Stimulated activated CD4-positive, alpha-beta T cell treated with anti-CD3 and anti-CD28 coated beads, TNF-alpha, amount 100 ng/mL, for 48 hours (primary cell): ENCODE results near the gene SLC6A20.

Experiments
- DNase-seq, 3 donors: peaks; one replicate each; pipeline ENCODE4 v3.0.0-alpha.2; 2020; ENCODE audit warnings: low read depth in 3 of 3

Gene SLC6A20

DNA sequence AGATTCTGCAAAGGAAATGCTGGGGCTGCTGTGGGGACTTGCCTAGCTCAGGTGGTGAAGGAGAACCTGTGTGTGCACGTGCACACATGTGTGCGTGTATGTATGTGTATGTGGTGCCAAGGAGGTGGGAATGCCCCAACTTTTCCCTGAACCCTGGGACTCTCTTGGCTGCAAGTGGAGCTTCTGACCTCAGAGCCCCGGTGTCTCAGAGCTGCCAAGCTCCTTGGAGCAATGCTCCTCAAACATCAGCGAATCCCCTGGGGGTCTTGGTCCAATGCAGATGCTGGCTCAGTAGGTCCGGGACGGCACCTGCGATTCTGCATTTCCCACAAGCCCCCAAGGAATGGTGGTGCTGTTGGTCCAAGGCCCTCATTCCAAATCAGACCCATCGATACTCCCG is 5.8 kb upstream of the SLC6A20 start:
- DNase-seq = no peak

DNA sequence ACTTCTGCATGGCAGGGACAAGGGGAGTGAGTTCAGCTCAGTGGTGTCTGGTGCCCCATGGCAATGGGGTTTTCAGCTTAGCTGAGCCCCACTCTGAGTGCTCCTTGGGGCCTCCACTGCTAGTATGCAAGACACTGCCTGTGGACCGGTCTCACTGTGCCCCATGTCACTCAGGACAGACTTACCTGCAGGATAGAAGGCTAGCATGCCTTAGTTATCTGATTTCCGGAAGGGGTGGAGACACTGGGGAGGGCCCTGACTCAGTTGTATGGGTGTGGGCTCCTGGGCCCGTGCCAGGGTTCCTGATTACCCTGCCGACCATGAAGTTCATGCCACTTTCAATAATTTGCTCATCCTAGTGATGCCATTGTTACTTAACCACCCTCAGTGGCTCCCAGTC is 4.3 kb upstream of the SLC6A20 start:
- DNase-seq = no peak

DNA sequence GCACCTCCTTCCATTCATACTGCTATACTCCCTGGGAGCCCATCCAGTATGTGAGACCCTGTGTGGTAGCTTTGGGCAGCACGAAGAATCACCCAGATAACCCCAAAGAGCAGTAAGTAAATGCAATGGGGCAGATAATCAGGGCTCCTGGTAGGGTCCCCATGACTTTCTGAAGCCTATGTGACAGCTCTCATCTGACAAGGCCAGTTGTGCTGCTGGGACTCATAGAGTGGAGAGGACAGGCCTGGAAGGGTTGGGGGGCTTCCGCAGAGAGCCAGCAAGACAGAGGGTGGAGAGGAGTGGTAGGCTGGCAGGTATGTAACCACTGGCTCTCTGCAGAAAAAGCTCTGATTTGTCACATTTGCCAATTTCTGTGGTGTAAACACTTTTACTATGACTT is 3.2 kb upstream of the SLC6A20 start:
- no peak for DNase-seq

DNA sequence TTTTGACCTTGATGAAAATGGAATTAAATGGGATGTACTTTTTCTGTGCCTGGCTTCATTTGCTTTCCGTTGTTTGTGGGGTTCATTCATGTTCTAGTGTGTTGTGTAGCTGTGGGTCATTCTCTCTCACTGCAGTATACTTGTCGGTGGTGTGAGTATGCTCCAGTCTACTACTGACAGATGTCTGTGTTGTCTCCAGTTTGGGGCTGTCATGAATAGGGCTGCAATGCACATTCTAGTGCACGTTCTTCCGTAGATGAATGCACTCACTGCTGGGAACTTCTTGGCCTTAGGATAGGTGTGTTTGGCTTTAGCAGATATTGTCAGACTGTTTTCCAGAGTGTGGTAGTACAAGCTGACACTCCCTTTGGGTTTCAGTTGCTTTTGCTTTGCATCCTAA is 1.7 kb upstream of the SLC6A20 start:
- no peak for DNase-seq

DNA sequence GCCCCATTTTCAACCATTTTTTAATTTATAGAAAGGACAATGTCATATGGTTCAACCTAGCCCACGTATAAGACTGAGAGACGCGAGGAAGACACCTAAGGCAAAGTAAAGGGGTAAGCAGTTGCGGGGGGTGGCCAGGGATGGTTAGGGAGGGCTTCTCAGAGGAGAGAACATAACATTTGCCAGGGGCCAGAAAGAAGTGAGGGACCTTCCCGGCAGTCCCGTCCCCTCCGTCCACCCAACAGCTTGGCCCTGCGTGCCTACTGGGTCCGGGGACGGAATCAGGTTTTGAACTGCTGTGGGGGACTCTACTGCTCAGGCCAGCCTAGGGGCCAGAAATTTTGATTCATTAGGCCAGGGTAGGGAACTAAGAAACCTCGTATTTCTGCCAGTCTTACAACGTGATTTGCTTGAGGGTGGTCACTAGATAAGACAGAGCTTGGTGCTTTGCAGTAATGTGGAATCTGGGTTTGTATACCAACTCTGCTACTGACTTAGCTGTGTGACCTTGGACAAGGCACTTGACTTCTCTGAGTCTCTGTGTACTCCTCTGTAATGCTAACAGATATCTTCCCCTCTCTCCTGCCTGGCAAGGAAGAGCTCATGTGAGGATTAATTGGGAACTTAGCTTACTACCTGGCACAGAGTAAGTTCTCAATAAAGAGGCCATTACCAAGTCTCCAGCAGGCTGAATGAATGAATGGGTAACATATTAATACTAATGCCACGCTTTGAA is 734 bp upstream of the SLC6A20 start:
- DNase-seq = no peak

DNA sequence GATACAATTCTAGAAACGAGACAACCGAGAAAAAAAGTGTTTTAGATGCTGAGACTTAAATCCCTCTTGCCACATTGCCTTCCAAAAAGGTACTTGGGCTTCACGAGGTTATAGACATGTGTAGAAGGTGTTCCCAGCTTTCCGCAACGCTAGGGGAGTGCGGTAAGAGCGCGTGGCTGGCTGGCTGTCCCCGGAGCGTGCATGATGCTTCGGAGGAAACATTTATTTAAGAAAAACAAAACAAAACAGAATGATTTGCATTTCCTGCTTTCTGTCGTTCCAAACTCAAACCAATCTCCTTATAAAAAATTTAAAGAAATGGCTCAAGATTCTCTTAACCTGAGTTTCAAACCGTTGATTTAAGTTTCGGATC is 841 bp downstream of the SLC6A20 start:
- no peak for DNase-seq

DNA sequence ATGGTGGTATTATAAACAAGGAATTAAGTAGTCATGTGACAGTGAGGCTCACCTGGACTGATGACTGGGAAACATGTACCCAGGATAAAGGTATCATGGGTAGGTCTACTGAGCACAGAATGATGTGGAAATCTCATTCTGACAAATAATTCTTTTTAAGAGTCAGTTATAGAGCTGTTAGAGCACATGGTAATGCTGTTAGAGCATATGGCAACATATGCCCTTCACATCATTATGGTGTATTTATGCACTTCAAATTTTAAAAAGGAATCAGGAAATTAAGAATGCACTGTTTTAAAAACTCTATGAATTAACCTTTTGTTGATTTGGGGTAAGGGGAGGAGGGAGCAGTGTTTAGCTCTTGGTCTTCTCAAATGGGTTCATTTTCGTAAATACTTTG is 1.7 kb downstream of the SLC6A20 start:
- DNase-seq = no peak

DNA sequence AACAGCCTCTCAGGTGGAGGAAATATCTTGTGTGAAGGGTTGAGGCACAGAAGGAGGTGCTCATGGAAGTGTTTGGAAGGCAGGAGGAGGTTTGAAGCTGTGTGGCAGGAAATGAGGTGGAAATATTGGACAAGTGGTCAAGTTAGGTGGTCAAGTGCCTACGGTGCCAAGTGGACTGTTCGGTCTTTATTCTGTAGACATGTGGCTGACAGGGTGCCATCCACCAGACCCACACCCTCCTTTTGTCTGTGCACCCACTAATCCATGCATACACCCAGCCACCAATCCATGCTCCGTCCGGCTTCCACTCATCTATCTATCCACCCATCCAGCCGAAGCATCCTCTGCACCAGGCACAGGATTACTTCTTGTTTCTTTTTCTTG is 2.2 kb downstream of the SLC6A20 start:
- no peak for DNase-seq

DNA sequence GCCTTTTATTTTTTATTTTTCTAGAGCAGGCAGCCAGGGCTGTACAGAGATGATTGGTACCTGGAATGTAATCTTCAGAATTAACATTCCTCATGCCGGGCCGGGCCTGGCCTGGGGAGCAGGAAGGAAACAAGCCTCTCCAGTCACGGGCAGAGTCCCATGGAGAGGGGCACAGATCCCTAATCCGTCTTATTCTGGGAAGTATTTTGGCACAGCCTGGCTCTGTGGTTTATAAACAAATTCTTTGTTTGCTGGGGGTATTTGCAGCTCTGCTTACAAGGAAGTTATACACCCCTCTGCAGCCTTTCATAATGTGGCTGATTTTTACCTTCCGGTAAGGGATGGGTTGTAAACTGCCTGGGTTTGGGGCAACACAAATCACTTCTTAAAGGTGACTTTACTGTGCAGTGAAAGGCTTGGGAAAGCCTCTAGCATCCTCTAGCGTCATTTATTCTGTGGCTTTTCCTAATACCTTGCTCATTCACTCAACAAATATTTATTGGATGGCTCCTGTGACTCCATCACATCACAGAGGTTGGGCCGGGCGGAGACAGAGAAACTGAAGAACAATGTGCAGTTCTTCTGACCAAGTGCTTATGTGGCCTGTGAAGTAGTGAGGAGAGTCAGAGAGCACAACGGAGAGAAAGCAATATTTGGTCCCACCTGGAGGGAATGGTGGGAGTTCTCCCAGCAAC is 2.7 kb downstream of the SLC6A20 start:
- no peak for DNase-seq

DNA sequence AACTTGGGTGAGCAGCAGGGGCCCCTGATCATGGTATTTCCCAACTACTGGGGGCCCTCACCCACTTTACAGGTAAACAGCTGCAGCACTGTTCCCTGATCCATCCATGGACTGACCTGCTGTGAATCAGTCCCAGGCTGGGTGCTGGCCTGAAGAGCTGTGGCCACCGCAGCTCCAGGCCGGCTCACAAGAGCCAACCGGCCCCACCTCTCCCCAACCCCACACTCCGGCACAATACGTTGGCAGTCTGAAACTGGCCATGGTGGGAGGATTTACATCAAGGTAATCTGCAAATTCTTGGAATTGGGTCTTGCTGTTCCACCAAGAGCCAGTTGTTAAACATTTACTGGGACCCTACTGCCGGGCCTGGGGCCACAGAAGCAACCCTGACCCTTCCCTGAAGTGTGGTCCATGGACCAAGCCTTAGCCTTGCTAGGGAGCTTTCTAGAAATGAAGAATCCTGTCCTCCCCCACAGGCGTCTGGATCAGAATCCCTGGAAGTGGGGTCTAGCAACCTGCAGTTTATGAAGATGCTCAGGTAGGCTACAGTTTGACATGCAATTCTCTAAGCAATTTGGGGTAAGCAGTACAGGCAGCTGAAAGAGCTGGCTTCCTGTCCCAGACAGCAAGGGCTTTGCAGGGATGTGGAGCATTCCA is 3.7 kb downstream of the SLC6A20 start:
- DNase-seq = no peak

DNA sequence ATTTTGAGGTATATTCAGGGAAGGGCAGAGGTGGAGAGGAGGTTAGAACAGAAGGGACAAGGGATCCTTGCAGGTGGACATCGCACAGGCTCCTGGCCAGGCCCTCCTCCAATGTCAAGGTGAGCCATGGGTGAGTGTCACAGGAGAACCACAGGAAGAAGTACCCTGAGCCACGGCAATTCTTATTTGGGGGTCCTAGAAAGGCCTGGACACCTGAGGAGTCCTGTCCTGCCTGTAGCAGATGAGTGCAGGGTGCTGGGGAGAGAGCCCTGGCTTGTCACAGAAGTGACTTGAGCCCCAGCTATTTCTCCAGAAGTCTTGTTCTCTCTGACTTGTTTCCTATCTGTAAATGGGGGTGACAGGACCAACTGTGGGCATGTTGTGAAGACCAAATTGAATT is 4.3 kb downstream of the SLC6A20 start:
- no peak for DNase-seq

DNA sequence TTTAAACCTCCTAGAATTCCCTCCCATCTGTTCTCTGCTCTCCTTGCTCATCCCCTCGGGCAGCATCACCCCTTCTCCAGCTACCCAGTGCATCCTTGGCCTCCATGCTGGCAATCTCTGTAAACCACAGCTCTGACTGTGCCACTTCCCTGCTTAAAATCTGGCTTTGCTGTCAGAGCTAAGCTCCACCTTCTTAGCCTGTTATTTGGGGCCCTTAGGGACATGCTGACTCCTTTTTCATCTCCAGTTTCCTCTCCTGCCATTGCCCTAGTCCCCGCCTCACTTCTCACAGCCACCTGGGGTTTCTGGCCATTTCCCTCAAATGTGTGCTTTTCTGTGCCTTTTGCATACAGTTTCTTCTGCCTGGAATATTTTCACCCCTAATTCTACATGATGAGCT is 5.7 kb downstream of the SLC6A20 start:
- no peak for DNase-seq

DNA sequence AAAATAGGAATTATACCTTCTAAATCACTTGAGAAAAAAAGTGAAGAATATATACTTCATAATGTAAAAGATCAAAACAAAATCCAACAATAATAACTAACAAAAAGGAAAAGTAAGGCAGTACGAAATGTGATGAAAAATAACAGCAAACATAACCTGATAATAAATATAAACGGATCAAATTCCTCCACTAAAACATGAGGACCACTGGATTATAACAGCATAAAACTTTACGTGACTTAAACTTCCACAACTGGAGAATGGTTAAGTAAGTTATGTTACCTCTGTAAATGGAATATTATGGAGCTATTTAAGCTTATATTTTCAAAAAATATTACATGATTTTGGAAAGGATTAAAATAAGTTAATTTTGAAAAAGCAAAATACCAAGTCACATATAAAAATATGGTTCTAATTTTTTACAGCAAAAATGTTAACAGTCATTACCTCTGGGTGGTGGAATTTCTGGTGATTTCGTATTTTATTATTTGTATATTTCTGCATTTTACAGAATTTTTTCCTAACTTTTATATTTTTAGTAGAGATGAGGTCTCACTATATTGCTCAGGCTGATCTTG is 7.0 kb downstream of the SLC6A20 start:
- DNase-seq = no peak

DNA sequence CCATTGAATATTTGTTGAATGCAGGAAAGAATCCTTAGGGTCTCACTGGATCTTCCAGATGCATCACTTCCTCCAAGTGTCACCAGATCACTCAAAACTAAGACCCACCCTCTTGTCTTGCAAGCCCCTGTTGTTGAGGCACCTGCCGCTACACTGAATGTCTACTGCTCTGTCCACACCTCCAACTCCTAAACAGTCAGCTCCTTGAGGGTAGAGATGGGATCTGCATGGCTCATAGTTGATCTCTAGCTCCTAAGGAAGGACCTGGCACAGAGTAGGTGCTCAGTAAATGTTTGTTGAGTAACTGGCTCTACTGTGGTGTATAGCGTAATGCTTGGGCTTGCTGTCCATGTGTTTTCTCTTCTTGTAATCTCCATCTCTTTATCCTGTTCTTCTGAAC is 8.8 kb downstream of the SLC6A20 start:
- no peak for DNase-seq

DNA sequence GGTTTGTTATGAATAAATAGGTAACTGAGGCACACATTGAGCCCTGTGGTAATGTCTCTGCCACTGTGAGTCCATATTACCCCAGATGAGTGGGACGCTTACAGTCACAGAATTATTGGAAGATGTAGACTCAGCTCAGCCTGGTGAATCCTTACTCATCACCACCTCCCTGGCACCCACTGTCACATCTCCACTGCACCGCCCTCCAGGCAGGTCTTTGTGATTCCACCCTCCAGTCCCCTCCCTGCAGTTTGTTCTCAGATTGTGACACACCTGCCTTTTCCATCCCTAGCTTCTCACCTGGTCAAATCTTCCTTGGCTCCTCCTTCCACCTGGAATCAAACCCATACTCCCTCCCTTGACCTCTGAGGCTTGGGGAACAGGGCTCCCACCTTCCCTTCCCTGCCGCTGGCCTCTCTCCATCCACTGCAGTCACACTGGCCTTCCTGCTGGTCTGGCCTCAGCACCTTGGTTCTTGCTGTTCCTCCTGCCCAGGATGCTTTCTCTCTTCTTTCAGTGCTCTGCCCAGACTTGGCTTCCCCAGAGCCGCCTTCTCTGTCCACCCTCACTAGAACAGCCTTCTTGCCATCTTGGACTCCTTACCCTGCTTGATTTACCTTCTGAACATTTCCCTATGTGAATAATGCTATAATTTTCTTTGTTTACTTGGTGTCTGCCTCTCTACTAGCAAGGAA is 9.4 kb downstream of the SLC6A20 start:
- DNase-seq = no peak

DNA sequence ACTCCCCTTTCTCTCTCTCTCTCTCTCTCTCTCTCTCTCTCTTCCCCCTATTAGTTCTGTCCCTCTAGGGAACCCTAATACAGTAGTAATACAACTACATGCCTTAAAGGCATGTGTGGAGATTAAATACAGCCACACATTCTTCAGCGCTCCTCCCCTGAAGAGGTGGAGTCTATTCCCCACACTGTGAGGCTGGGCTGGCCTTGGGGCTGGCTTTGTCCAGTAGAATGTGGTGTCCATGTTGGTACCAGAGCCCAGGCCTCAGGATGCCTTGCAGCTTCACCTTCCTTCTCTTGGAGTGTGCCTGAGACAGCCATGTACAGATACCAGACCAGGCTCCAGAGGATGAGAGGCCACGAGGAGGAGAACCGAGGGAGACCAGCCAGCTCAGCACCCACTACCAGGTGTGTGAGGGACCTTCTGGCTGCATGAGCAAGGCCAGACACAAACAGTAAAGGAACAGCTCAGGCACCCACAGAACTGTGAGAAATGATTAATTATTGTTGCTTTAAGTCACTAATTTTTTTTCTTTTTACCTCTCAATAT is 10.7 kb downstream of the SLC6A20 start:
- no peak for DNase-seq

DNA sequence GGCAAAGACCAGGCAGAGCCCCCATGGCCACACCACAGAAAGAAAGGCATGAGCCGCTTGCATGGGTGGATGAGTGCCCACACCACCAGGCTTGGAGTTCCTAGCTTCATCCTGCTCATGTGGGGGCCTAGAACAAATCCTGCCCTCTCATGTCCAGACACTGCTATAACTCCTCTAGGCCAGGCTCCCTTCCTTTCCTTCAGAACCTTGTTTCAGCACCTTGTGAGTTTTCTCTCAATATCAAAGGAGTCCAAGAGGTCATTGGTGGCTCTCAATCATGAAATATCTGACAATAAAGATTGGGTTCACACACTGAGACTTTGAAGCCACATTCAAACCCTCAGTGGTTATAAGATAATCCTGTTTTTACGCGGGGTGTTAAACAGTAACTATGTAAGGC is 12.7 kb downstream of the SLC6A20 start:
- DNase-seq = no peak

DNA sequence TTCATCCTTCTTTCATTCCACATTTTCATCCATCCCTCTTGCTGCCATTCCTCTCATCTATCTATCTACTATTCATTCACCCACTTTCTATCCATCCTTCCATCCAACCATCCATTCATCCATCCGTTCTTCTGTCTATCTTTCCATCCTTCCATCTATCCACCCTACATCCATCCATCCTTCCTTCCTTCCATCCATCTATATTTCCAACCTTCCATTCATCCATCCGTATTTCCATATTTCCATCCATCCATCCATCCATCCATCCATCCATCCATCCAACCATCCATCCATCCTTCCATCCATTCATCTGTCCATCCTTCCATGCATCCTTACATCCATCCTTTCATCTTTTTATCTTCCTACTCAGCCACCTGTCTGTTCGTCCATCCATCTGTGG is 14.0 kb downstream of the SLC6A20 start:
- DNase-seq = no peak

DNA sequence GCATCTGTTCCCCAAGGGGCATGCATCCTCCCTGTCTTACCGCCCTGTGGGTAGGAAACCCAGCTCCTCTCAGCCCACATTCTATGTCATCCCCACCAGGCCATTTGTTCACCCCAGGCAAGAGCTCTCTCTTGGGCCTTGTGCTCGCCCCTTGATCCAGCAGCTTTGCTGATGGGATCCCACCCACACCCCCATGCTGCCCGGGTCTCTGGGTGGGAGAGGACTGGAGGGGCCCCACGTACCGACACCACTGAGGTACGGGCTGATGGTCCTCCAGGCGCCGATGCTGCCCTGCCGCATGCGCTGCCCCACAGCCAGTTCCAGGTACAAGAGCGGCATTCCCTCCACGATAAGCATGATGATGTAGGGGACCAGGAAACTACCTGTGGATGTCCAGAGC is 14.5 kb downstream of the SLC6A20 start:
- DNase-seq = no peak

DNA sequence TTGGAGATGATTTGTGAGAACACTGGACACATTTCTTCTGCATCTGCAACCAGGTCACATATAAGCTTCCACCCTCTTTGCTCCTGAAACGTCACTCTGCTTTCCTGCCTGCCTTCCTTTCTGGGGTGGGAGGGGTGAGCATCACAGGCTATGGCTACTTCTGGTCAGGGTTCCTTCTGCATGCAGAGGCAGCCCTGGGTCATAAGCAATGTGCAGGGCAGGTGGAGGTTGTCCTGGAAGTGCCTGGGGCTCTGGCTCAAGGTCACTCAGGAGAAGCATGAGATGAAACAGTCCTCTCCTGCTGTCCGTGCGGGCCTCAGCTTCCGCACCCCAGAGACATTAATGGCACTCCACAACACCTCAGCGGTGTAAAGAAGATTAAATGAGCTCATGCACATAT is 15.1 kb downstream of the SLC6A20 start:
- DNase-seq = no peak

DNA sequence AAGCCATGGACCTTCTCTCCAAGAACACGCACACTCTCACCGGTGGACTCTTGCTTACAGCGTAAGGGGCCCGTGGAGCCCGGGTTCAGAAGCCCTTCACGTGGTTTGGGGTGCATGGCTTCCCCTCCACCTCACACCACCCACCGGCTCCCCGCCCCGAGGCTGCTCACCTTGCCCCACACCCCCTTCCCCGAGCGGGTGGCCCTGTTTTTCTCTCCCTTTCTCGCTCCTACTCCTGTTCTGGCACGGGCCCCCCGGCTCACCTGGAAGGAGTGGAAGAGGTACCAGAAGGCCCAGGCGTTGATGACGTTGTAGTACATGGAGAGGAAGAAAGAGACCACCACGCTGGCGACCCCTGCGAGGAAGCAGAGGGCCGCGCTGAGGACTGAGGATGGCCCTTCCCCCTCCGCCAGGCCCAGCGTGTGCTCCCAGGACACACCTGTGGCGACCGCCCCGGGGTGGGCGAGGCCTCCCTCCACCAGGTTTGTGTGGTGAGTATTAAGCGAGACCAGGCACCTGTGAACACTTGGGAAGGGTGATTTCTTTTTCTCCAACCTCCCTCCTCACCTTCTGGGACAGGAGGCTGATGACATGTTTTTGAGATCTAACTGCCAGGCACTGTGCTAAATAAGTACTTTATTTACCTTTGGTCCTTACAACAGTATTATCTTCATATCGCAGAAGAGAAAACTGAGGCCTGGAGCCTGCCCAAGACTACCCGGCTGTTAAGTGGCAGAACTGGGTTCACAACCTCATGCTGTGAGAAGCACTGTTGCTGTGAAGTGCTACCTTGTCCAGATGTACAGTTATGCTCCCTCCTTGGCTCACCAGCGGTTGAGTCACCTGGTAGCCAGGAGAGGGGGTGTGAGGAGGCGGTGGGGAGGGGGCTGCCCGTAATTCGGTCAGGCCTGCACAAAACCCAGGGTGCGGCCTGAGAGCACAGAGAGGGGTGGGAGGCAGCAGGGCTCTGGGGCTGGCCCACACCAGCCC is 16.3 kb downstream of the SLC6A20 start:
- no peak for DNase-seq
